Testis (tissue), 2 donors: ENCODE results near the gene TEAD1.

Experiments
- CTCF ChIP-seq, 3 experiments: fragments of 450-650 bp in 2 of 3; fragments of 200-600 bp in 1 of 3; sonication (generic) in 1 of 3; IDR thresholded peaks; one replicate each; pipeline ENCODE4 v1.5.1; 2016 to 2019; ENCODE audit warnings: antibody characterized with exemption in 3 of 3, mild to moderate bottlenecking in 2 of 3, moderate library complexity in 1 of 3
- POLR2A ChIP-seq: fragments of 450-650 bp; IDR thresholded peaks from one replicate; pipeline ENCODE4 v1.6.1; 2017; ENCODE audit warnings: antibody characterized with exemption, mild to moderate bottlenecking, moderate library complexity

- TF ChIP-seq CTCF (IDR thresholded peaks at IDR 0.05) (no peak), POLR2A (no peak)
These were observed 6.2 kb downstream of the TEAD1 start for GRCh38 chr11:12680246-12680939.
